SK-N-SH (cell line): Measurements from ENCODE around the gene HK3. TPM values are rescaled to one million over a fixed set of nuclear protein-coding genes. Genes with fewer than 3 reads are reported as not detected.
"Not testable (repeated sequence)": the region's sequence is repeated elsewhere in the genome, so short reads cannot be mapped to it uniquely, and the experiment has no call there.

Experiments
- CTCF ChIA-PET: fragments of 300-600, 350-600 bp; formaldehyde crosslinking; extraction: SDS; loops from one replicate; lab custom pipeline; 2021; lab: Yijun Ruan, JAX
- POLR2A ChIA-PET: fragments of 350-600 bp; sonication (Branson Sonifier 250); formaldehyde crosslinking; extraction: SDS; loops from one replicate; lab custom pipeline; 2020; ENCODE audit warnings: antibody characterized with exemption, inconsistent platforms; lab: Yijun Ruan, JAX
- DNase-seq: peaks from one replicate; pipeline ENCODE4 v3.0.0; 2012
- H2AFZ ChIP-seq: fragments of 200-600 bp; sonication (generic); 2 replicates; pipeline ENCODE4 v1.8.1; 2016; ENCODE audit warnings: antibody characterized with exemption, mild to moderate bottlenecking, low read depth
- H3F3A ChIP-seq: fragments of 200-600 bp; sonication (generic); replicated peaks from 2 replicates; pipeline ENCODE3; 2016; ENCODE audit warnings: antibody characterized with exemption, mild to moderate bottlenecking; ENCODE audit not compliant: insufficient read depth
- H3K27ac ChIP-seq, 2 experiments: fragments of 200-500 bp in 1 of 2; fragments of 200-600 bp in 1 of 2; sonication (Bioruptor generic) in 1 of 2; sonication (generic), shearing (Covaris generic) in 1 of 2; 2 replicates each; pipeline versions ENCODE4 v1.5.1 to v1.6.1; 2014 to 2016; ENCODE audit warnings: low read depth in 2 of 2, inconsistent platforms in 1 of 2, low read length in 1 of 2, mild to moderate bottlenecking in 1 of 2, mixed read lengths in 1 of 2
- H3K27me3 ChIP-seq: fragments of 200-600 bp; sonication (generic), shearing (Covaris generic); 2 replicates; pipeline ENCODE4 v1.6.1; 2016; ENCODE audit warnings: mixed run types; ENCODE audit not compliant: insufficient read depth
- H3K36me3 ChIP-seq, 2 experiments: fragments of 200-500 bp in 1 of 2; fragments of 200-600 bp in 1 of 2; sonication (Bioruptor generic) in 1 of 2; sonication (generic) in 1 of 2; replicated peaks in 1 of 2; 2 replicates each; pipeline versions ENCODE3 to v1.5.1; 2014 to 2016; ENCODE audit warnings: low read length in 1 of 2, mild to moderate bottlenecking in 1 of 2; ENCODE audit not compliant: insufficient read depth in 2 of 2, control insufficient read depth in 1 of 2
- H3K4me1 ChIP-seq, 2 experiments: fragments of 200-500 bp in 1 of 2; fragments of 200-600 bp in 1 of 2; sonication (Bioruptor generic) in 1 of 2; sonication (generic), shearing (Covaris generic) in 1 of 2; 2 replicates each; pipeline versions ENCODE4 v1.5.1 to v1.6.1; 2014 to 2016; ENCODE audit warnings: low read depth in 1 of 2, low read length in 1 of 2, mixed run types in 1 of 2; ENCODE audit not compliant: insufficient read depth in 2 of 2, control insufficient read depth in 1 of 2
- H3K4me2 ChIP-seq: fragments of 200-600 bp; sonication (generic), shearing (Covaris generic); 2 replicates; pipeline ENCODE4 v1.6.1; 2017; ENCODE audit warnings: mixed run types
- H3K4me3 ChIP-seq, 2 experiments: fragments of 200-500 bp in 1 of 2; fragments of 200-600 bp in 1 of 2; sonication (Bioruptor generic) in 1 of 2; sonication (generic), shearing (Covaris generic) in 1 of 2; 2 replicates each; pipeline versions ENCODE4 v1.5.1 to v1.8.1; 2014 to 2016; ENCODE audit warnings: low read depth in 2 of 2, inconsistent platforms in 1 of 2, low read length in 1 of 2, mild to moderate bottlenecking in 1 of 2, mixed read lengths in 1 of 2, moderate library complexity in 1 of 2
- H3K79me2 ChIP-seq: fragments of 200-600 bp; sonication (generic); 2 replicates; pipeline ENCODE4 v1.8.1; 2017; ENCODE audit warnings: mild to moderate bottlenecking; ENCODE audit not compliant: insufficient read depth
- H3K9ac ChIP-seq: fragments of 200-600 bp; sonication (generic); 2 replicates; pipeline ENCODE4 v1.6.1; 2017; ENCODE audit warnings: mixed run types
- H3K9me2 ChIP-seq: fragments of 200-600 bp; sonication (generic); 2 replicates; pipeline ENCODE4 v1.6.1; 2017; ENCODE audit warnings: mixed run types
- H3K9me3 ChIP-seq: fragments of 200-600 bp; sonication (generic); 2 replicates; pipeline ENCODE4 v1.6.1; 2017; ENCODE audit warnings: mixed run types, mild to moderate bottlenecking, moderate library complexity
- H4K20me1 ChIP-seq: fragments of 200-600 bp; sonication (generic); 2 replicates; pipeline ENCODE4 v1.6.1; 2017; ENCODE audit warnings: mild to moderate bottlenecking, mixed run types; ENCODE audit not compliant: insufficient read depth
- CHD2 ChIP-seq: fragments of 150-350 bp; IDR thresholded peaks from 2 replicates; pipeline ENCODE4 v1.6.1; 2018; ENCODE audit warnings: low read length; ENCODE audit not compliant: partially characterized antibody
- CTCF ChIP-seq: fragments of 200-600 bp; sonication (generic); IDR thresholded peaks from 2 replicates; pipeline ENCODE4 v1.6.1; 2017; ENCODE audit warnings: antibody characterized with exemption, mild to moderate bottlenecking, moderate library complexity
- MXI1 ChIP-seq: IDR thresholded peaks from 2 replicates; pipeline ENCODE4 v1.6.1; 2012; ENCODE audit warnings: mild to moderate bottlenecking, low read depth, low read length, improper control_type of control experiment
- RAD21 ChIP-seq: IDR thresholded peaks from 2 replicates; pipeline ENCODE4 v1.6.1; 2012; ENCODE audit warnings: mild to moderate bottlenecking, low read length
- RXRA ChIP-seq: IDR thresholded peaks from 2 replicates; pipeline ENCODE4 v1.4.0; 2012; ENCODE audit warnings: low read depth, mild to moderate bottlenecking, borderline replicate concordance
- SMC3 ChIP-seq: IDR thresholded peaks from 2 replicates; pipeline ENCODE4 v1.6.1; 2012; ENCODE audit warnings: low read depth, low read length, improper control_type of control experiment
- whole genome bisulfite sequencing: methylation state at CpG from one replicate; pipeline ENCODE4 v1.1.6; 2017; ENCODE audit warnings: low lambda C conversion rate; 5-methylcytosine and 5-hydroxymethylcytosine counted together
- polyA plus RNA-seq, 3 experiments: library from polyadenylated mRNA; depleted of rRNA; stranded (reverse); fragments of >200 nt; gene quantifications; 2 replicates each; pipeline ENCODE4 v1.2.3, GENCODE V29; 2012

Gene HK3
- polyA plus RNA-seq, 1 of the 3 experiments (the other 2 are of a cell fraction), result 0.02 TPM

GRCh38 chr5:176872586-176872985, 26.6 kb downstream of the HK3 start:
- H3K9me3 ChIP-seq, POLR2A ChIA-PET, H3K4me3 ChIP-seq, H3K9me2 ChIP-seq, DNase-seq, H3K4me2 ChIP-seq, H2AFZ ChIP-seq, H3F3A ChIP-seq, H3K79me2 ChIP-seq, H3K27me3 ChIP-seq, H3K36me3 ChIP-seq, H4K20me1 ChIP-seq, H3K27ac ChIP-seq, H3K9ac ChIP-seq: not testable (repeated sequence)
- H3K4me1 ChIP-seq, result peaks cover 0 to 39% of the 10 kb centered on the region in 2 experiments; a peak in 2 of 4 replicates
- 52% methylated on average over 2 of the region's 2 CpGs for WGBS
- CTCF ChIA-PET, result interaction anchor here (1.5 kb wide), 1 partner anchor 199 kb away, joined by 3 read pairs; no protein-coding TSS in a partner anchor

- DNase-seq, H2AFZ ChIP-seq, H3K4me3 ChIP-seq, H3K27me3 ChIP-seq, POLR2A ChIA-PET, H3K9ac ChIP-seq, H3K36me3 ChIP-seq, H3K9me3 ChIP-seq, H3K9me2 ChIP-seq, H3K27ac ChIP-seq, H3K79me2 ChIP-seq, H3K4me2 ChIP-seq, H3F3A ChIP-seq, H4K20me1 ChIP-seq: not testable (repeated sequence)
- 62% methylated on average over 9 of the region's 10 CpGs for WGBS
- CTCF ChIA-PET, result interaction anchor here (0.7 to 2.3 kb wide), 10 partner anchors 8 to 210 kb away, joined by 3 to 13 read pairs (median 4); no protein-coding TSS in a partner anchor
- H3K4me1 ChIP-seq, result peaks cover 0 to 48% of the 10 kb centered on the region in 2 experiments; a peak in 2 of 4 replicates
These were observed 28.5 kb downstream of the HK3 start for GRCh38 chr5:176870644-176871043.

GRCh38 chr5:176870110-176870591, 29.0 kb downstream of the HK3 start:
- Histone ChIP-seq H2AFZ (no peak overlapping the region), H3K36me3 (no peaks in the 10 kb centered on the region), H3K4me1 (peaks cover 0 to 52% of the 10 kb centered on the region in 2 experiments; a peak in 2 of 4 replicates), H3K27me3 (peaks cover 4% of the 10 kb centered on the region; the same call in 1 of the 2 replicates), H3K4me2 (no peak overlapping the region), H3K27ac (no peak overlapping the region), H3K9ac (no peak overlapping the region), H4K20me1 (no peaks in the 10 kb centered on the region), H3K9me2 (no peaks in the 10 kb centered on the region), H3K79me2 (no peaks in the 10 kb centered on the region), H3F3A (no peaks in the 10 kb centered on the region), H3K4me3 (no peak overlapping the region), H3K9me3 (no peaks in the 10 kb centered on the region)
- 72% methylated on average over 13 of the region's 17 CpGs for WGBS
- CTCF ChIA-PET, result interaction anchor here (0.7 to 2.3 kb wide), 12 partner anchors 9 to 210 kb away, joined by 3 to 13 read pairs (median 4); no protein-coding TSS in a partner anchor
- TF ChIP-seq RAD21 (peak; percentile 59), MXI1 (no peak), SMC3 (peak; percentile 55), CTCF (peak; percentile 47), CHD2 (peak; percentile 16), RXRA (no peak)
- POLR2A ChIA-PET, result no interaction called here
- peak; percentile 84 for DNase-seq
